Stimulated activated CD4-positive, alpha-beta T cell treated with anti-CD3 and anti-CD28 coated beads, Interleukin-15, amount 100 ng/mL, for 24 hours (primary cell): ENCODE results near the gene ARMC8.

Experiments used
- DNase-seq: peaks from one replicate; pipeline ENCODE4 v3.0.0-alpha.2; 2020

ARMC8 gene

DNA sequence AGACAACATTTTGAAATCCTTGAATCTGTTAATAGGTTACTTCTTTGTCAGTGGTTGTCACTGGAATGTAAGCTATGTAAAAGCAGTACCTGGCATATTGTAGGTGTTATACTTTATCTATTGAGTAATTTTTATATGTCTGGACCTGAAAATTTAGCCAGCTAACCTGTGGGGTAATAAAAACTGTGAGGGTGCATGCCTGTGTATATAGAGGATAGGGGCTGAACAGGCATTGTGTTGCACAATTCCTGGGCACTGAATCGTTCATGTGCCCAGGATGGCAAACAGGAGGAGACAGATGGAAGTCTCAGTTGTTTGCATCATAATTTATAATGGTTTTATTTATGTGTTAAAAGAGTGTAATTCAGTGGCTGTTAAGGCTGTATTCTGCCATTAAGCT lies 67.1 kb downstream of the ARMC8 start:
- no peak for DNase-seq

DNA sequence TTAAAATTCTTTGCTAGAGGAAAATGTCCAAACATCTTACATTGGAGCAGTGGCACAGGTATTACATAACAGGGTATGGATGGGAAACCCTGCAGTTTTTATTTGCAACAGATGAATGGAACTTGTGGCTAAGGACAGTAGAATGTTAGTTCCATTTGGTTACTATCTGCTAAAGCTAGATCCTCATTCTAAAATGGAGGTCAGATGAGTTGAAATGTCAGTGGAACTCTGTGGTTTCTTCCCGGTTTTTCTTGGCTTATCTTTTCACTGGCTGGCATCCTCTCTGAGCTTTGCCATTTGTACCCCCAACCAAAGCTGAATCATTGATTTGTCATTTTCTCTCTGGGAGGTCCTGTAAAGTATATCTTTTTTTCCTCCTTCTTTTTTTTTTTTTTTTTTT lies 68.9 kb downstream of the ARMC8 start:
- no peak for DNase-seq

DNA sequence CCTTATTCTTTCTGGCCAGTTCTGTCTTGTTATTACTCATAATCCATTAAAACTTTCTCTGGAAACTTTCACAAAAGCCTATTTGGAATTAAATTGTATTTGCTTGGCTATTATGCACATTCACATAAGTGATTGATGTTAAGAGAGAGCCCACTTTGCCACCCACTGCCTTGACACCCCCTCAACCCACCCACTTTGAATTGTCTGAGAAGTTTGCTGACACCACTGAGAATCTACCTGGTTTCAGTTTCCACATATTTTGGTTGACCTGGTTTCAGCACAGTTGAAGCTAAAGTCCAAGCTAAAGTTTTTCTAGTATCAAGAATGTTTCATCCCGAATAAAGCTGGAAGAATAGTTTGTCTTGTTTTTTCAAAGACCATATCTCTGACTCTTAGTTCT lies 70.9 kb downstream of the ARMC8 start:
- DNase-seq: no peak

DNA sequence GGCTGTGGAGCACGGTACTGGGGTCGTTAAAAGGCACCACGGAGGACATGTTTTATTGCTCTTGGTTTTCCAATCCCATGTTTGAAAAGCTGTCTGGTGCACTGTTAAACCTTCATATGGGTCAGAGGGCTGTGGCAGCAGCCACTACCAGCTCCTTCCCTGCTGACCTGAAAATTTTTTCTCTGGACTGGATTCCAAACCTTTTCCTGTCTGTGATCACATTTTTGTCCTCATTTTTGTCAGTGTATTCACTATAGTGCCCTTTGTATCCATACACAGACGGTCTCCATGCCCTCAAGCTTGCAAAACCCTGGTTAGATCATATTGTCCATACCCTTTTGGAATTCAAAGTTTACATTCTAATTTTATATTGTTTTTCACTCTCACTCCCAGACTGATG lies 72.0 kb downstream of the ARMC8 start:
- DNase-seq: no peak

DNA sequence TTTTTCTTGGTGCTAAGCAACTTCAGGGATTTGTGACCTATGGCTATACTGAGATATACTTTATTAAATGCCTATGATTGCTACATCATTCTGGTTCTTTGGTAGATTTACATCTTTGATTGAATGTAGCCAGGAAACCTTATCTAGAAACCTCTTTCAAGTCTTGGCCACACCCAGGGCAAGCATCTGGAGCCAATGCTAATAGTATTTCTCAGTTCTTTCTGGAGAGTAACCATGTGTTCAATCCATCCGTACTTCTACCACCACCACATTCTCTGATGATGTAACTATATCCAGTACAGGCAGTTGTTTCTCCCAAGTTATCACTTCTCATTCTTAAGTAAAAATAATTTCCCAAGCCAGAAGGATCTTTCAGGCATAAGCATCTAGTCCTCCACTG lies 73.5 kb downstream of the ARMC8 start:
- DNase-seq: no peak

DNA sequence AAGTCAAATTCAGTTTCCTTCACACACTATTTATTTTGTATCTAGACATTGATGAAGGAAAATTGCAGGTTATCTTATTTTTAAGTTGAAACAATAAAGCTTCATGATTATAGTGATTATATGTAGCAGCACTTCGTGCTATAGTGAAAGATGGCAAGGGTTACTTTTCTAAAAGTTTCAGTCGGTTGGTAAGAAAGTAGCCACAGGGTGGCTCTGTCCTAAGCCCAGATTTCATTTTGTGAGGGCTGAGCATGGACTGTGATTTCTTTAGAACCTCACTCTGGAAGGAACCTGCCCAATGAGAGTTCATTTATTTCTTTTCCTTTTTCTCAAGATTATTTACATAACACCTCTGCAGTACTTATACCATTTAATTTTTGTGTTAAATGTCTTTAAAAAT lies 76.0 kb downstream of the ARMC8 start:
- no peak for DNase-seq

DNA sequence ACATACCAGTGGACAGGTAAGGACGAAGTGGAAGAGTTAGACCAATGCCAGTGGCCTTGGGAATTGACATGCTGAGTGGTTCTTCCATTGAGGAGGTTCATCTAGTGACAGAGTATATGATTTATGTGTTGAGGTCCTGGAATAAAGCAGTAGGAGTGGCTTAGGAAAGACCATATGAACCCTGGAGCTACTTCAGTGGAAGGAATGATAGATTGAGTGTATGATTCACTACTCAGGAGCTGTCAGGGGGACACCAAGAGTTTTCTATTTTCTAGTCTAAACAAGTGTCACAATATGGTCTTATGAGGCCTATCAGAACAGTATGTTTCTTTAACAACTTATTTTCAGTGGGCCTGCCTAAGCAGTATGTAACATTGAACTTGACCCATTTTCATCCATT lies 78.6 kb downstream of the ARMC8 start:
- no peak for DNase-seq

DNA sequence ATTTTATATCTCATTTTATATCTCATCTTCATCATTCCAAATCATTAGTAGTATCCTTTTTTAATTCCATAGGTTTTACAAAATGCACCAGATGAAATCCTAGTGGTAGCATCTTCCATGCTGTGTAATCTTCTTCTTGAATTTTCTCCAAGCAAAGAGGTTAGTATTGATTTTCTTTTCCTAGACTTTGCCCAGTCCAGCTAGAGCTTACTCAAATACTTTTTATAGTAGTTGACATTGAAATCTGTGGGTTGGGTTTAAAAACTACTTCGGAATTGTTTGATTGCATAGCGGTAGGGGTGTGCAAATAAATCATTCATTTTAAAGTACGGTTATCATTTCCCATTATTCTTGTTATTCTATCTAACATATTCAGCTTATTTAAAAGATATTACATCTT lies 80.0 kb downstream of the ARMC8 start:
- no peak for DNase-seq

DNA sequence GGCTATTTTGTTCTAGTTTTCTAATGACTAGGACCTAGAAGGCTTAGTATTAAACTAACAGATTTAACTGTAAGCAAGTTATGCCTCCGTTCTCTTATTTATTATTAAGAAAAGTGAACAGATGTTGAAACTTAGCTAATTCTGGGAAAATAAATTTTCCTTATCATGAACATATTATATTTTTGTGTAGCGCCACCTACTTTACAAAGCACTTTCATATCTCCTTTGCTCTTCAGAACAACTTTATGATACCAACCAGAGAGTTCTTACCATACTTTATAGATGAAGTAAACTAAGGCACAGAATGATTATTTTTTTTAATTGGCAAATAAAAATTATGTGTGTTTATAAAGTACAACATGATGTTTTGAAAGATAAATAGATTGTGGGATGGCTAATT lies 83.1 kb downstream of the ARMC8 start:
- no peak for DNase-seq

DNA sequence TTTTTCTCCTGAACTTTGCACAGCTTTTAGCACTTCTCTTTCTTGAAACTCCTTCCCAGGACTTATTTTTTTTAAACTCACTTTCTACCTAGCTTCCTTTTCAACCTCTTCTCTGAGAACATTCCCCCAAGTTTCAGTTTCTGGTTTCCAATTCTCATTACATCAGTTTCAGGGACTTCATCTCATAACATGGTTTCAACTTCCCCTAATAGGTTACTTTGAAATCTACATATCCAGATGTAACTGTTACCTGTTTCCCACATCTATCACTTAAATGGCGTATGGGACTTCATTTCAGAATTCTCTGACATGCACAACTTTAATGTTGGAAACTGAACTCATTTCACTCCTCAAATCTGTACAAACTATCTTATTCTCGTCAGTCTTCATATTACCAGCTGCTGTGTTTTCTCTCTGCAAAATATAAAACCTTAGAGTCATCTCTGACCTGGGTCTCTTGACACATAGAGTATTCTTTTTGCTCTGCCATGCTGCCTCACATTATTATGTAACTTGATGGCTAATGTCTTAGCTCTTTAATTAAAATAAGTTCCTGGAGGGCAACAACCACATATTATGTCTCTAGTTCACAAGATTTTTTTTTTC lies 84.2 kb downstream of the ARMC8 start:
- no peak for DNase-seq

DNA sequence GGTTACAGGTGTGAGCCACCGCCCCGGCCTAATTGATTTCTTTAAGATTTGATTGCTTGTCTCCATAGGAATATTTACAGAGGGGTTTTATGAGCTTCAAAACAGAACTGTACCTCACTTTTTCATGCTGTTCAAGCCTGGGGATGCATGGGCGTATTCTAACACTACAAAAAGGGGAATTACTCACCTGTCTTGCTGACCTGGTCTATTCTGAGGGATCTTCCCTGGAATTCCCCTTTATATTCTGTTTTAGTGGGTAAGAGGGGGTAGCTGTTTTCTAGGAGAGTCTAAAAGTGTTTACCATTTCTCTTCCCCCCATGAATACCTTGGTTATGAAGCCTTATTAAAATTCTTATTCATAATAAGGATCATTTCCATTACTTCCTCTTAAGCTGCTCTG lies 94.5 kb downstream of the ARMC8 start:
- no peak for DNase-seq

DNA sequence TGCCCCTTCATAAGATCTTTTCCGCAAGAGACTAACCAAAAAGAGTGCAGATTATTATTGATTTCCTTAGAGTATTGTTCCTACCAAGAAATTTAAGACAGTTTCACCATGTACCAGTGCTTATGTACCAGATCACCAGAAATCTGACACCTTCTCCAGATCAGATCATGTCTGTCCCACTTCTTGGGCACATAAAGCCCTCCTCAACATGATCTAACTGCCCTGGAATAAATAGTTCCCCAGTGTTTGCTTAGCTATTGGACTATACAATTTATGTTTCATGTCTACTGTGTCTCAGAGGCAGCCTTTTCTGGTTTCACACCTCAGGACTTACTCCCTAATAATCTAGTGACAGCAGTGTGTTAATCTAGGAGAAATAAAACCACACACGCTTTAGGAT lies 95.7 kb downstream of the ARMC8 start:
- DNase-seq: no peak

DNA sequence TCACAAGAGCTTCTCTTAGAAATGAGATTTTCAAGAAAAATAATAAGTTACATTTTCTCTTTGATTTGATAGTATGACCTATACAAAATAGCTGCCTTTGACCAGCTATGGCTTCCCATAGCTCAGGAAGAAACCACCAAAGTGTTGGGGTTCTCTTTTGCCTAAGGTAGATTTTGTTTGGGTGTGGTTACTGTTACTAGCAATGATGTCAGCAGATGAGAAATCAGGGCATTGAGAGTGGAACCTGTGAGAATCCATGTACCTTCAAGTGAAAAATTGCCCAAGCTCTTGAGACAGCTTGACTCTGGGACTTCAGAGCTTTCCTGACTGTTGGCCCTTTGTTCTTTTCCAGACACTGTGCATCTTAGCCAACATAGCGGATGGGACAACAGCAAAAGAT lies 97.0 kb downstream of the ARMC8 start:
- DNase-seq: no peak

DNA sequence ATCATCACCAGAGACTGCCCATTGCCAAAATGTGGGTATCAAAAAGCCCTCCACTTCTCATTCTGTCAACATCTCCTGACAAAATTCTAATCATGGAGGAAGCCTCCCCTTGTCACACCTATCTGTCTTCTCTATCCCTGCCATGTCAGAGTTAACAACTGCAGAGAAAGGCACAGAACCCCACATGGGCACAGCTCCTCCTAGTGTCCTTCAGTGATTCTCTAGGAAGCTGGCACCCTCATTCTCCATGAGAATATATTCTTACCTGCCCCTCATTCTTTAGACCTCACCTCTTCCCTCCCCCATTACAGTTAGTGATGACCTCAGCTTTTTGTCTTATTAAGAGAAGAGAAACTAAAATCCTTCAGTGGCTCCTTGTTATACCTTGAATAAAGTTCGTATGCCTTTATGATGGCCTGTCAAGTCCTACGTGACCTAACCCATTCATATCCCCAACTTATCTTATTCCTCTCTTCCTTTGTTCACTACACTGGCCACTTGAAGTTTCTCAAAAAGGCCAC lies 97.9 kb downstream of the ARMC8 start:
- no peak for DNase-seq

DNA sequence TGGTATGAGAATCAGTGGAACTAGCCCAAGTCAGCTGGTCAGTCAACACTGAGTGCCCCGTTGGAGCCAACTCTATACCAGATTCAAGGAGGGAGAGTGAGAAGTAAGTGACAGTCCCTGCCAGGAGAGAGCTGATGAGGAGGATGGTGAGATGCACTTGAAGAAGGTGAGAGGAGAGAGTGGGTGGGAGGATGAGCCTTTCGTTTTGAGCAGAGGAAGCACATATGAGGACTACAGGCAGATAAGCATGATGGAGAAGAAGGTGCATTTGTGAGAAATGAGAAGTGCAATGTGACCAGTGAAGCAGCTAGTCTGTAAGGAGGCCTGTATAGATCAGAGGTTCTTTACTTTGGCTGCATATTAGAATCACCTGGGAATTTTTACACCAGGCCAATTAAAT lies 102.2 kb downstream of the ARMC8 start:
- DNase-seq: no peak

DNA sequence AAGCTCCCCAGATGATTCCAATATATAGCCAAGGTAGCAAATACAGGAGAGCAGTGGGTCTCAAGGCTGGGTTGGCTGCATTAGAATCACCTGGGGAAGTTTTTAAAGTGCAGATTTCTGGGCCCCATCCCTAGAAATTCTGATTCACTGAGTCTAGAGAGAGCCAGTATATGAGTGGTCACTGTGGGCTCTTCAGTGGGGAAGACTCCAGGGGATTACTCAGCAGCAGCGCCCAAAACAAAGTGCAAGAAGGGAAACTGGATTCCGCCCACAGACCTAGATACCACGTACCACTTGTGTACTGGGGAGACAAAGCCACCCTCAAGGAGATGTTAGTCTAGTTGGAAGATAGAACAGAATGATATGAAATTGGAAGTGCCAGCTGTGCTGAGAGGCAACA lies 102.6 kb downstream of the ARMC8 start:
- DNase-seq: peak; percentile 21

DNA sequence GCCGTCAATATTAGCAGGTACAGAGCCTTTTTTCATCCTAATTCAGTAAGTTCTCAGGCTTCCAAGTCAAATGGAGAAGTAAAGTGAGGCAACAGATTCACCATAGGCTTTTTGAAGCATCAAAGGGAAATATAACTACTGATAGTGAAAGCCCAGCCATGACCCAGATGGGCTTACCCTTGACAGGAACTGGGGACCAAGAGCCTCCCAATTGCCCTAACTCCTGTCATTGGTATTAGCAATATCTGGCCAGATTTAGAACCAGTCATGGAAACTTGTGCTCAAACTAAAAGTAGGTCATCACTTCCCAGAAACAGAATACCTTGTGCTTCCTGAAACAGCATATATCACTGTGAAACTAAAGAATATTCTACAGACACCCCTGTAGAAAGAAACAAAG lies 109.5 kb downstream of the ARMC8 start:
- peak; percentile 55 for DNase-seq

DNA sequence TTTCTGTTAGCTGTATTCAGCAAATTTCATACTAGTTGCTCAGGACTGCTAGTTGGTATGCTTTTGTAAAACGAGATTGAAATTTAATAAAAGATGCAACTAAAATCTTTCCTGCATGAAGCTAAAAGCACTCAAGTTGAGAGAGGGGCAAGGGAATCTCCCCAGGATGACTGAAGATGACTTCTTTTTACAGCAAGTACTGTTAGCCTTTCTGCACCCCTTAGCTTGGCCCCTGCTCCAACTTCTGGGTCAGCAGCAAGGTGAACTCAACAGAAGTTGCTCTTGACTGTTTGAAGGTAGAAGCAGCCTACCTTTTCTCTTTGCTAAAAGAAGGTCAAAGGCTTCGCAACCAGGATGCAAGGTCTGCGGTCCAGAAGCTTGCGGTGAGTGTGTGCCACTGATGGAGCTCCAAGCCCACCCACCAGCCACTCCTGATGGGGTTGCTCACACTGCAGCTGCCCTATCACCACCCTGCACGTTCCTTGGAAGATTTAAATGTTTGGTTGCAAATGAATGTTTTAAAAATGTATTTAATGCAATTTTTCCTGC lies 110.0 kb downstream of the ARMC8 start:
- DNase-seq: peak; percentile 18

DNA sequence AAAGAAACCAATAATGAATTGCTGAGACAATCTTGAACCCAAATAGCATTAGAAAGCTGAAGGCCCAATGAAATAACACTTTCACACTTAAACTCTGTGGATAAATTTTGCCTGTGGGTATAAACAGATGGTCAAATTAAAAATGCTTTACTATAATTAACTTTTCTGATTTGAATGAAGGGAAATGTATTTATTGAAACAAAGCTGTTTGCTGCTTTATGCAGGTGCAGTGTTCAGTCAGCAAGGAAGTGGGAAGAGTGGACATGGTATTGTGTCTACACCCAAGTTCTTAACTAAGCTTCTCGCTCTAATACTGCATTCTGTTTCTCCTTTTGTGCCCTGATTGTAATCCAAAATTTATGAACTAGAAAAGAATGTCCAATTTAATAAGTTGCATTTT lies 110.8 kb downstream of the ARMC8 start:
- DNase-seq: no peak

DNA sequence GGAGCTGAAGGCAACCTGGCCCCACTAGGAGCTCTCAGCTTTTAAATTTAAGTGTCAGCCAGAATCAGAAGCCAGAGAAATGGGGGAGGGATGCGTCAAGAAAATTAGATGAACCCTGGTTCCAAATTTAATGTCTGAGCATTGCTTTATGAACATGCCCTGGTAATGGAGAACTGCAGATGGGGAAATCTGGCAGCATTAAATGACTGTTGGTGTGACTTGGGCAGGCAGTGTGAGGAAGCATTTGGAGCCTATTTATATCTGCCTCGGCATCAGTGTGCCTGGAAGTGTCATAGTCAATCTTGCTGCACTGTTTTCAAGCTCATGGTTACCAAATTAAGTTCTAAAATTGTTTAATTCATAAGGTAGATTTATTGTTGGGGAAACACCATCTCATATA lies 113.5 kb downstream of the ARMC8 start:
- DNase-seq: no peak

DNA sequence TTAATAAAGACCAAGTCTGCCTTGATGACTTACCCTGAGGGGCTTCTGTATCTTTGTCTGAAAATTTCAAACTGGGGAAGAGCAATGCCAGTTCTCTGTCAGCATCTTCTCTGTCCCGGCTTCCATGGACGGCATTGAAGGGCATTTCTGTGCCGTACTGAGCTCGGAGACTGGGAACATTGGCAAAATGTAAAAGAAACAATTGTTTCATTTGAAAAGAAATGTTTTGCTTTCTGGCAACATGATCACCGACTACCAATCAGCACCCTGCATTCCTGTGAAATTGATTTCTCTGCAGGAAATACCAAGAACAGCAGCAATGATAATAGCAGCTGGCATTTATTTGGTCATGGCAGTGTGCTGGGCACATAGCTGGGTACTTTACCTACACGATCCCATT lies 116.4 kb downstream of the ARMC8 start:
- DNase-seq: no peak

DNA sequence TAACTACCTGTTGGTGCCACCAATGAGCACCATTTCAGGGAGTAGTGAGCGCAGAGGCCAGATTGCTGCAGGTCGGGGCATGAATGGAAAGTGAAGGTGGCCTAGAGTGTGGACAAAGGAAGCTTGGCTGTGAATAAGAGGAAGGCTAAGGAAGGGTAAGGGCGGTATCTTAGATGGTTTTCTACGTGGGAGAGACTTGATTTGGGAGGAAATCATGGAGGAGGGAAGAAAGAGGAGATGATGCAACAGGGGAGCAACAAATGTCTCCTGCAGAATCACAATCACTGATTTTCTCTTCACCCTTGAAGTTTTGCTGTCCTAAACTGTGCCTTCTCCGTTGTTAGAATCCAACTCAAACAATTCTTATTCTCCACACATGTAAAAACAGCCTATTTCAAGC lies 120.8 kb downstream of the ARMC8 start:
- DNase-seq: no peak

DNA sequence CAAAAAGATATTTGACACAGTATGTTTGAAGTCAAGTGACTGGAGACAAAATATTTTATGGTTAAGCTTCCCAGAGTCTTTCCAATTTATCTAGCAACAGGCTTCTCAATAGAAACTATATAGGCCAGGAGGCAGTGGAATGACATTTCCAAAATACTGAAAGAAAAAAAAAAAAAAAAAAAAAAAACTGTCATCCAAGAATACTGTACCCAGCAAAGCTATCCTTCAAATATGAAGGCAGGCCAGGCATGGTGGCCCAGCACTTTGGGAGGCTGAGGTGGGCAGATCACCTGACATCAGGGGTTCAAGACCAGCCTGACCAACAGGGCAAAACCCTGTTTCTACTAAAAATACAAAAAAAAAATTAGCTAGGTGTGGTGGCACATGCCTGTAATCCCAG lies 121.7 kb downstream of the ARMC8 start:
- DNase-seq: no peak

DNA sequence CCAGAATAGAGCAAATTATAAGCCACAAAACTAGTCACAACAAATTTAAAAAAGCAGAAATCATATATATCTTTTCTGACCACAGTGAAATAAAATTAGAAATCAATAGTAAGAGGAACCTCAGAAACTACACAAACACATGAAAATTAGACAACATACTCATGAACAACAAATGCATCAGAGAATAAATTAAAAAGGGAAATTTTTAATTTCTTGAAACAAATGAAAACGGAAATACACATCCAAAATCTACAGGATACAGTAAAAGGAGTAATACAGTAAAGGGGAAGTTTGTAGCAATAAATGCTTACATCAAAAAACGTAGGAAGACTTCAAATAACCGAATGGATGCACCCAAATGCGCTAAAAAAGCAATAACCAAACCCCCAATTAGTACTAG lies 123.4 kb downstream of the ARMC8 start:
- no peak for DNase-seq

DNA sequence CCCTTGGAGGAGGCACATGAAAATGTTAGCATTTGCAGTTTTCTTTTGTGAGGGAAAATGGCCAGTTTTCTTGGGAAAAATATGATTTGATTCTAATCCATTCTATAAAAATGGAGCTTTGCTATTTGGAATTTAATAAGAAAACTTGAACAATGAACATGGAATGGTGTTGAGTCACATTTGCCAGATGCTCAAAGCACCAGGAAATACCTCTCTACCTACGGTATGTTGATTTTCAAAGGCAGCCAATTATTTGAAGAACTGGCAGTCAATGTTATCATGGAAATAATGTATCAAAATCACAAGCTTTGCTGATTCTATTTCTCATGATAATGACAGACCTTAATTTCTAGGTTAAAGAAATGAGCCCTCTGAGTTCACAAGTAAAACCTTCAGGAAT lies 127.7 kb downstream of the ARMC8 start:
- DNase-seq: no peak
